B cell (primary cell): ENCODE results near the gene TNFRSF13B. TPM values are rescaled to one million over a fixed set of nuclear protein-coding genes. Genes with fewer than 3 reads are reported as not detected.

Experiments used
- ATAC-seq: fragments of 200-7000 bp; cut with Tn5 transposase; one replicate; pipeline ENCODE4 v1.10.0; 2021; ENCODE audit warnings: low read depth, mild to moderate bottlenecking, moderate number of reproducible peaks, moderate library complexity
- CTCF ChIA-PET: fragments of 350-600 bp; sonication (Branson Sonifier 250); formaldehyde crosslinking; loops from one replicate; lab custom pipeline; 2021; ENCODE audit warnings: antibody characterized with exemption, inconsistent platforms; lab: Charles Lee
- POLR2A ChIA-PET: fragments of 350-600 bp; sonication (Branson Sonifier 250); formaldehyde crosslinking; loops from one replicate; lab custom pipeline; 2021; ENCODE audit warnings: antibody characterized with exemption; lab: Charles Lee
- DNase-seq: peaks from one replicate; pipeline ENCODE4 v3.0.0; 2013
- H2AFZ ChIP-seq: 2 replicates; pipeline ENCODE4 v1.6.1; 2012; ENCODE audit warnings: mild to moderate bottlenecking, low read depth, low read length; ENCODE audit not compliant: insufficient read depth, poor library complexity, severe bottlenecking
- H3K27ac ChIP-seq, 2 donors: 1 replicate in 1 of 2; 2 replicates in 1 of 2; pipeline ENCODE4 v1.5.1; 2012 to 2013; ENCODE audit warnings: low read length in 2 of 2, mild to moderate bottlenecking in 2 of 2, moderate library complexity in 1 of 2
- H3K27me3 ChIP-seq, 4 experiments: fragments of 200-600 bp in 1 of 4; sonication (generic) in 1 of 4; replicated peaks in 1 of 4; 1 replicate in 2 of 4; 2 replicates in 2 of 4; pipeline versions ENCODE4 v1.6.1 to v1.7.0; 2013 to 2016; ENCODE audit warnings: low read length in 3 of 4, mild to moderate bottlenecking in 2 of 4, mixed read lengths in 1 of 4, moderate library complexity in 1 of 4; ENCODE audit not compliant: insufficient read depth in 4 of 4, control insufficient read depth in 3 of 4; ENCODE audit errors: control extremely low read depth in 1 of 4
- H3K36me3 ChIP-seq, 2 experiments: replicated peaks in 1 of 2; 1 replicate in 1 of 2; 2 replicates in 1 of 2; pipeline versions ENCODE4 v1.6.1 to v1.7.1; 2013; ENCODE audit warnings: low read length in 1 of 2; ENCODE audit not compliant: insufficient read depth in 2 of 2, control insufficient read depth in 1 of 2; ENCODE audit errors: control extremely low read depth in 1 of 2, extremely low read depth in 1 of 2
- H3K4me1 ChIP-seq, 2 donors: fragments of 200-600 bp in 1 of 2; sonication (generic) in 1 of 2; 1 replicate in 1 of 2; 2 replicates in 1 of 2; pipeline versions ENCODE4 v1.5.1 to v1.6.1; 2013 to 2017; ENCODE audit warnings: low read length in 2 of 2; ENCODE audit not compliant: control insufficient read depth in 2 of 2, insufficient read depth in 2 of 2
- H3K4me2 ChIP-seq: replicated peaks from 2 replicates; pipeline ENCODE3; 2012; ENCODE audit warnings: mild to moderate bottlenecking, low read depth, low read length; ENCODE audit not compliant: poor library complexity, severe bottlenecking
- H3K4me3 ChIP-seq, 5 experiments: fragments of 200-600 bp in 1 of 5; sonication (generic) in 1 of 5; 1 replicate in 3 of 5; 2 replicates in 2 of 5; pipeline versions ENCODE4 v1.5.1 to v1.7.0; 2011 to 2016; ENCODE audit warnings: low read length in 4 of 5, mild to moderate bottlenecking in 4 of 5, low read depth in 2 of 5, control low read depth in 1 of 5, moderate library complexity in 1 of 5; ENCODE audit not compliant: insufficient read depth in 1 of 5; ENCODE audit errors: control extremely low read depth in 1 of 5, extremely low read depth in 1 of 5
- H3K79me2 ChIP-seq: fragments of 200-600 bp; sonication (generic); one replicate; pipeline ENCODE4 v1.6.0; 2016; ENCODE audit warnings: low read length; ENCODE audit not compliant: control insufficient read depth, insufficient read depth
- H3K9ac ChIP-seq: fragments of 200-600 bp; sonication (generic); 2 replicates; pipeline ENCODE4 v1.6.1; 2017; ENCODE audit warnings: mild to moderate bottlenecking, low read length, moderate library complexity
- H3K9me3 ChIP-seq, 3 donors: one replicate each; pipeline versions ENCODE4 v1.6.1 to v1.7.1; 2013; ENCODE audit warnings: low read length in 2 of 3; ENCODE audit not compliant: control insufficient read depth in 2 of 3, insufficient read depth in 1 of 3; ENCODE audit errors: control extremely low read depth in 1 of 3
- H4K20me1 ChIP-seq: 2 replicates; pipeline ENCODE4 v1.6.0; 2012; ENCODE audit warnings: mild to moderate bottlenecking, low read length; ENCODE audit not compliant: insufficient read depth, control insufficient read depth, poor library complexity, severe bottlenecking
- H3K27ac Mint-ChIP-seq: one replicate; pipeline ENCODE4 v1.8.0; 2021; ENCODE audit warnings: mixed read lengths
- H3K27me3 Mint-ChIP-seq: one replicate; pipeline ENCODE4 v1.8.0; 2021; ENCODE audit warnings: mixed read lengths
- H3K4me1 Mint-ChIP-seq: one replicate; pipeline ENCODE4 v1.8.0; 2021; ENCODE audit warnings: mixed read lengths
- H3K4me3 Mint-ChIP-seq: one replicate; pipeline ENCODE4 v1.8.0; 2021; ENCODE audit warnings: mixed read lengths
- H3K9me3 Mint-ChIP-seq: one replicate; pipeline ENCODE4 v1.8.0; 2022; ENCODE audit warnings: mixed read lengths; ENCODE audit not compliant: insufficient read depth
- CTCF ChIP-seq: fragments of 200-600 bp; IDR thresholded peaks from one replicate; pipeline ENCODE4 v1.8.0; 2022; ENCODE audit warnings: antibody characterized with exemption, mild to moderate bottlenecking
- EZH2 ChIP-seq: IDR thresholded peaks from 2 replicates; pipeline ENCODE4 v1.6.1; 2012; ENCODE audit warnings: borderline replicate concordance, low read depth, mild to moderate bottlenecking, moderate library complexity, low read length; ENCODE audit not compliant: insufficient read depth, poor library complexity, severe bottlenecking
- WGBS: methylation state at CpG from one replicate; pipeline ENCODE4 v1.1.5; 2013; ENCODE audit warnings: missing lambda C conversion rate; ENCODE audit not compliant: insufficient coverage; 5-methylcytosine and 5-hydroxymethylcytosine counted together
- intact Hi-C: fragments of 100-400 bp; cut with micrococcal nuclease; formaldehyde crosslinking; loops from one replicate; pipeline ENCODE4 v1.10.0; 2022
- polyA plus RNA-seq: library from polyadenylated mRNA; depleted of rRNA; stranded (reverse); fragments of >200 nt; gene quantifications from 2 replicates; pipeline ENCODE4 v1.2.3, GENCODE V29; 2012
- total RNA-seq, 2 donors: library from RNA; stranded (reverse); fragments of 120-200 nt in 1 of 2; gene quantifications; 1 replicate in 1 of 2; 2 replicates in 1 of 2; pipeline versions ENCODE4 v1.2.3 to v1.2.4, GENCODE V29; 2013 to 2022

The TNFRSF13B gene
- total and polyA plus RNA-seq, 2 donors (not counting 1 experiment from before 2014, with no cell fraction given) = 74.5 to 219 TPM

- Histone ChIP-seq H3K27me3 (no peaks in the 10 kb centered on the region), H3K9me3 (no peaks in the 10 kb centered on the region), H3K36me3 (no peaks in the 10 kb centered on the region), H3K27ac (no peak overlapping the region), H4K20me1 (no peaks in the 10 kb centered on the region), H3K9ac (no peak overlapping the region), H2AFZ (no peak overlapping the region), H3K4me2 (no peak overlapping the region), H3K79me2 (no peaks in the 10 kb centered on the region), H3K4me3 (no peak overlapping the region), H3K4me1 (peaks cover 0 to 12% of the 10 kb centered on the region in 2 donors)
- intact Hi-C loops = no loop called here
- Mint-ChIP-seq H3K9me3 (no peaks in the 10 kb centered on the region), H3K27me3 (no peaks in the 10 kb centered on the region), H3K27ac (no peak overlapping the region), H3K4me3 (no peak overlapping the region), H3K4me1 (peaks cover 15% of the 10 kb centered on the region)
- TF ChIP-seq EZH2 = no peak
- no peak for TF ChIP-seq CTCF
- DNase-seq = no peak
- no peak for ATAC-seq
- WGBS = 89% methylated on average over 1 of the region's 6 CpGs
- ChIA-PET CTCF (no interaction called here), POLR2A (no interaction called here)
Observed at GRCh38 chr17:16918443-16918842, 53.5 kb downstream of the TNFRSF13B start.

GRCh38 chr17:16917671-16918394 lies 54.1 kb downstream of the TNFRSF13B start:
- Histone ChIP-seq H3K4me1 (peaks cover 0 to 15% of the 10 kb centered on the region in 2 donors), H2AFZ (no peak overlapping the region), H3K27me3 (no peaks in the 10 kb centered on the region), H3K36me3 (no peaks in the 10 kb centered on the region), H4K20me1 (no peaks in the 10 kb centered on the region), H3K9ac (no peak overlapping the region), H3K9me3 (no peaks in the 10 kb centered on the region), H3K27ac (no peak overlapping the region), H3K4me3 (no peak overlapping the region), H3K79me2 (no peaks in the 10 kb centered on the region), H3K4me2 (no peak overlapping the region)
- ChIA-PET POLR2A (no interaction called here), CTCF (interaction anchor here (4.7 kb wide), 1 partner anchor 74 kb away, joined by 88 read pairs; no protein-coding TSS in a partner anchor)
- no peak overlapping the region for H3K27ac Mint-ChIP-seq
- TF ChIP-seq CTCF (no peak), EZH2 (no peak)
- H3K9me3 Mint-ChIP-seq = no peaks in the 10 kb centered on the region
- ATAC-seq = no peak
- H3K4me3 Mint-ChIP-seq = no peak overlapping the region
- 86% methylated on average over 4 of the region's 7 CpGs for WGBS
- intact Hi-C loops = no loop called here
- H3K4me1 Mint-ChIP-seq = peaks cover 19% of the 10 kb centered on the region
- no peaks in the 10 kb centered on the region for H3K27me3 Mint-ChIP-seq
- no peak for DNase-seq
